H9 (cell line): ENCODE data around the gene MEP1B. TPM values are rescaled to one million over a fixed set of nuclear protein-coding genes. Genes with fewer than 3 reads are reported as not detected.

ENCODE experiments used
- DNase-seq: peaks from one replicate; pipeline ENCODE4 v3.0.0-alpha.2; 2017
- H2AFZ ChIP-seq: one replicate; pipeline ENCODE4 v1.6.1; 2013; ENCODE audit warnings: mild to moderate bottlenecking, low read length, control low read depth, moderate library complexity
- H2AK5ac ChIP-seq: 2 replicates; pipeline ENCODE4 v1.6.1; 2013; ENCODE audit warnings: low read length, control low read depth, mixed read lengths; ENCODE audit not compliant: insufficient read length
- H2BK120ac ChIP-seq: one replicate; pipeline ENCODE4 v1.6.1; 2013; ENCODE audit warnings: low read depth, mild to moderate bottlenecking, low read length, control low read depth, inconsistent platforms; ENCODE audit not compliant: poor library complexity, severe bottlenecking
- H2BK12ac ChIP-seq: 2 replicates; pipeline ENCODE4 v1.6.1; 2013; ENCODE audit warnings: low read length, control low read depth, mixed read lengths, low read depth; ENCODE audit not compliant: insufficient read length
- H2BK15ac ChIP-seq: 2 replicates; pipeline ENCODE4 v1.6.1; 2013; ENCODE audit warnings: low read depth, low read length, control low read depth
- H2BK20ac ChIP-seq: one replicate; pipeline ENCODE4 v1.6.1; 2013; ENCODE audit warnings: low read depth, mild to moderate bottlenecking, low read length, control low read depth, inconsistent platforms; ENCODE audit not compliant: poor library complexity, severe bottlenecking
- H2BK5ac ChIP-seq: 2 replicates; pipeline ENCODE4 v1.6.1; 2013; ENCODE audit warnings: low read length, control low read depth, mixed read lengths; ENCODE audit not compliant: insufficient read length
- H3K14ac ChIP-seq: 2 replicates; pipeline ENCODE4 v1.6.1; 2013; ENCODE audit warnings: low read length, control low read depth; ENCODE audit not compliant: insufficient read depth
- H3K18ac ChIP-seq: 2 replicates; pipeline ENCODE4 v1.6.1; 2013; ENCODE audit warnings: low read depth, mild to moderate bottlenecking, mixed read lengths, low read length, control low read depth; ENCODE audit not compliant: insufficient read length
- H3K23ac ChIP-seq: 2 replicates; pipeline ENCODE4 v1.6.1; 2013; ENCODE audit warnings: low read length, control low read depth, mixed read lengths, low read depth; ENCODE audit not compliant: insufficient read length
- H3K23me2 ChIP-seq: 2 replicates; pipeline ENCODE4 v1.6.1; 2013; ENCODE audit warnings: low read depth, mild to moderate bottlenecking, mixed read lengths, low read length, control low read depth; ENCODE audit not compliant: insufficient read length, poor library complexity, severe bottlenecking
- H3K27ac ChIP-seq: 2 replicates; pipeline ENCODE4 v1.5.1; 2013; ENCODE audit warnings: low read length, control low read depth, mixed read lengths, low read depth; ENCODE audit not compliant: insufficient read length
- H3K27me3 ChIP-seq: 2 replicates; pipeline ENCODE4 v1.6.1; 2013; ENCODE audit warnings: low read length, control low read depth, inconsistent platforms; ENCODE audit not compliant: insufficient read depth
- H3K4ac ChIP-seq: 2 replicates; pipeline ENCODE4 v1.6.1; 2013; ENCODE audit warnings: low read depth, mild to moderate bottlenecking, control low read depth, inconsistent platforms, low read length, moderate library complexity
- H3K4me1 ChIP-seq: 2 replicates; pipeline ENCODE4 v1.6.1; 2013; ENCODE audit warnings: low read length, control low read depth, inconsistent platforms; ENCODE audit not compliant: insufficient read depth
- H3K4me2 ChIP-seq: 2 replicates; pipeline ENCODE4 v1.6.1; 2013; ENCODE audit warnings: low read length, control low read depth, mixed read lengths; ENCODE audit not compliant: insufficient read length, insufficient read depth
- H3K56ac ChIP-seq: 2 replicates; pipeline ENCODE4 v1.6.1; 2013; ENCODE audit warnings: low read depth, mild to moderate bottlenecking, mixed read lengths, low read length, control low read depth; ENCODE audit not compliant: insufficient read length
- H3K79me1 ChIP-seq: 2 replicates; pipeline ENCODE4 v1.6.1; 2013; ENCODE audit warnings: low read depth, mild to moderate bottlenecking, moderate library complexity, low read length, control low read depth, inconsistent platforms; ENCODE audit not compliant: insufficient read depth, poor library complexity, severe bottlenecking
- H3K79me2 ChIP-seq: 2 replicates; pipeline ENCODE4 v1.6.1; 2013; ENCODE audit warnings: low read length, control low read depth, inconsistent platforms; ENCODE audit not compliant: insufficient read depth
- H3K9ac ChIP-seq: 2 replicates; pipeline ENCODE4 v1.6.1; 2013; ENCODE audit warnings: low read length, control low read depth, mixed read lengths; ENCODE audit not compliant: insufficient read length; ENCODE audit errors: extremely low read depth
- H3K9me3 ChIP-seq: one replicate; pipeline ENCODE4 v1.6.1; 2013; ENCODE audit warnings: low read depth, low read length, inconsistent platforms; ENCODE audit not compliant: control insufficient read depth
- H3T11ph ChIP-seq: one replicate; pipeline ENCODE4 v1.6.1; 2013; ENCODE audit warnings: mild to moderate bottlenecking, low read length, control low read depth, inconsistent platforms
- H4K20me1 ChIP-seq: one replicate; pipeline ENCODE4 v1.6.1; 2013; ENCODE audit not compliant: control insufficient read depth, insufficient read length, insufficient read depth
- H4K5ac ChIP-seq: 2 replicates; pipeline ENCODE4 v1.6.1; 2013; ENCODE audit warnings: low read depth, mild to moderate bottlenecking, mixed read lengths, low read length, control low read depth; ENCODE audit not compliant: insufficient read length
- H4K8ac ChIP-seq: replicated peaks from 2 replicates; pipeline ENCODE4 v1.6.1; 2013; ENCODE audit warnings: low read length, control low read depth, mixed read lengths, low read depth; ENCODE audit not compliant: insufficient read length
- H4K91ac ChIP-seq: 2 replicates; pipeline ENCODE4 v1.6.1; 2013; ENCODE audit warnings: low read depth, mild to moderate bottlenecking, moderate library complexity, mixed read lengths, low read length, control low read depth; ENCODE audit not compliant: insufficient read length
- H3K27ac Mint-ChIP-seq, 3 experiments: 2 replicates in 2 of 3; 3 replicates in 1 of 3; pipeline ENCODE4 v1.8.0; 2020 to 2021; ENCODE audit warnings: mixed read lengths in 3 of 3, mild to moderate bottlenecking in 1 of 3, moderate library complexity in 1 of 3
- H3K27me3 Mint-ChIP-seq: 2 replicates; pipeline ENCODE4 v1.8.0; 2021; ENCODE audit warnings: low read depth, mild to moderate bottlenecking, moderate library complexity, mixed read lengths
- H3K36me3 Mint-ChIP-seq, 3 experiments: 2 replicates in 2 of 3; 3 replicates in 1 of 3; pipeline ENCODE4 v1.8.0; 2020 to 2021; ENCODE audit warnings: low read depth in 3 of 3, mixed read lengths in 3 of 3; ENCODE audit not compliant: insufficient read depth in 1 of 3
- H3K4me1 Mint-ChIP-seq, 2 experiments: 2 replicates each; pipeline ENCODE4 v1.8.0; 2020; ENCODE audit warnings: mixed read lengths in 2 of 2
- H3K4me3 Mint-ChIP-seq, 2 experiments: 2 replicates in 1 of 2; 3 replicates in 1 of 2; pipeline ENCODE4 v1.8.0; 2020 to 2021; ENCODE audit warnings: mild to moderate bottlenecking in 2 of 2, mixed read lengths in 2 of 2, moderate library complexity in 1 of 2
- H3K9me3 Mint-ChIP-seq, 2 experiments: 2 replicates in 1 of 2; 3 replicates in 1 of 2; pipeline ENCODE4 v1.8.0; 2020; ENCODE audit warnings: mild to moderate bottlenecking in 2 of 2, mixed read lengths in 2 of 2, moderate library complexity in 1 of 2
- CTCF ChIP-seq: fragments of 200-600 bp; sonication (generic); conservative IDR thresholded peaks from 3 replicates; pipeline ENCODE4 v1.8.0; 2021; ENCODE audit warnings: antibody characterized with exemption, mild to moderate bottlenecking
- WGBS: extraction: QIAGEN DNeasy Blood & Tissue Kit; methylation state at CpG from one replicate; pipeline ENCODE4 v1.1.7; 2013; ENCODE audit warnings: missing lambda C conversion rate, low lambda C conversion rate, mixed read lengths; ENCODE audit not compliant: insufficient read length; ENCODE audit errors: extremely low coverage; 5-methylcytosine and 5-hydroxymethylcytosine counted together
- total RNA-seq: library from RNA; stranded (reverse); gene quantifications from 2 replicates; pipeline ENCODE4 v1.2.1, GENCODE V29; 2021

The MEP1B gene
- total RNA-seq, 1 experiment from 2014 or later: not detected

- TF ChIP-seq CTCF: no peak
- no peak overlapping the region for H3K9ac ChIP-seq
- H2BK5ac ChIP-seq: no peak overlapping the region
- no peak overlapping the region for H4K91ac ChIP-seq
- no peak overlapping the region for H3K4ac ChIP-seq
- Mint-ChIP-seq H3K4me1 (no peaks in the 10 kb centered on the region; a peak in 1 of 4 replicates), H3K4me3 (no peak overlapping the region), H3K9me3 (no peaks in the 10 kb centered on the region), H3K36me3 (no peaks in the 10 kb centered on the region; a peak in 1 of 7 replicates), H3K27ac (no peak overlapping the region), H3K27me3 (no peaks in the 10 kb centered on the region)
- H3K23ac ChIP-seq: no peak overlapping the region
- no peaks in the 10 kb centered on the region for H3K23me2 ChIP-seq
- H4K8ac ChIP-seq: no peak overlapping the region
- H3K4me1 ChIP-seq: no peaks in the 10 kb centered on the region
- WGBS: no CpG with 5 or more reads among the region's 6 CpGs
- H2BK20ac ChIP-seq: no peak overlapping the region
- H2BK120ac ChIP-seq: no peak overlapping the region
- H3K56ac ChIP-seq: no peak overlapping the region
- no peak overlapping the region for H2BK12ac ChIP-seq
- H3K18ac ChIP-seq: no peak overlapping the region
- no peak overlapping the region for H2BK15ac ChIP-seq
- no peaks in the 10 kb centered on the region for H4K20me1 ChIP-seq
- H3K79me2 ChIP-seq: no peaks in the 10 kb centered on the region
- no peaks in the 10 kb centered on the region for H3K27me3 ChIP-seq
- no peak overlapping the region for H2AK5ac ChIP-seq
- no peak overlapping the region for H4K5ac ChIP-seq
- H3K79me1 ChIP-seq: no peaks in the 10 kb centered on the region
- no peak for DNase-seq
- no peak overlapping the region for H2AFZ ChIP-seq
- no peak overlapping the region for H3K4me2 ChIP-seq
- no peak overlapping the region for H3K27ac ChIP-seq
- no peaks in the 10 kb centered on the region for H3K9me3 ChIP-seq
- no peak overlapping the region for H3K14ac ChIP-seq
- no peak overlapping the region for H3T11ph ChIP-seq
These were observed 69.7 kb downstream of the MEP1B start for GRCh38 chr18:32259553-32259952.
